ENCODE data around the gene EVX2. TPM values are rescaled to one million over a fixed set of nuclear protein-coding genes. Genes with fewer than 3 reads are reported as not detected.

EVX2 gene
- total RNA-seq, 1 donor from 2014 or later: not detected

- no peak overlapping the region for H3K27ac Mint-ChIP-seq (ENCODE audit: unreplicated experiment)
- TF ChIP-seq, protein P1, sequence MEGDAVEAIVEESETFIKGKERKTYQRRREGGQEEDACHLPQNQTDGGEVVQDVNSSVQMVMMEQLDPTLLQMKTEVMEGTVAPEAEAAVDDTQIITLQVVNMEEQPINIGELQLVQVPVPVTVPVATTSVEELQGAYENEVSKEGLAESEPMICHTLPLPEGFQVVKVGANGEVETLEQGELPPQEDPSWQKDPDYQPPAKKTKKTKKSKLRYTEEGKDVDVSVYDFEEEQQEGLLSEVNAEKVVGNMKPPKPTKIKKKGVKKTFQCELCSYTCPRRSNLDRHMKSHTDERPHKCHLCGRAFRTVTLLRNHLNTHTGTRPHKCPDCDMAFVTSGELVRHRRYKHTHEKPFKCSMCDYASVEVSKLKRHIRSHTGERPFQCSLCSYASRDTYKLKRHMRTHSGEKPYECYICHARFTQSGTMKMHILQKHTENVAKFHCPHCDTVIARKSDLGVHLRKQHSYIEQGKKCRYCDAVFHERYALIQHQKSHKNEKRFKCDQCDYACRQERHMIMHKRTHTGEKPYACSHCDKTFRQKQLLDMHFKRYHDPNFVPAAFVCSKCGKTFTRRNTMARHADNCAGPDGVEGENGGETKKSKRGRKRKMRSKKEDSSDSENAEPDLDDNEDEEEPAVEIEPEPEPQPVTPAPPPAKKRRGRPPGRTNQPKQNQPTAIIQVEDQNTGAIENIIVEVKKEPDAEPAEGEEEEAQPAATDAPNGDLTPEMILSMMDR (IDR thresholded peaks at IDR 0.05): no peak
- DNase-seq (ENCODE audit: extremely low spot score, unreplicated experiment): no peak
- no peaks in the 10 kb centered on the region for H3K9me3 Mint-ChIP-seq (ENCODE audit: unreplicated experiment)
- H3K27me3 Mint-ChIP-seq (ENCODE audit: unreplicated experiment): peaks cover 77% of the 10 kb centered on the region
- H3K4me3 Mint-ChIP-seq (ENCODE audit: unreplicated experiment): no peak overlapping the region
- H3K4me1 Mint-ChIP-seq (ENCODE audit: unreplicated experiment): peaks cover 8% of the 10 kb centered on the region
- H3K36me3 Mint-ChIP-seq (ENCODE audit: unreplicated experiment): no peaks in the 10 kb centered on the region
Observed at GRCh38 chr2:176076796-176077195, 7.0 kb downstream of the EVX2 start.

DNA sequence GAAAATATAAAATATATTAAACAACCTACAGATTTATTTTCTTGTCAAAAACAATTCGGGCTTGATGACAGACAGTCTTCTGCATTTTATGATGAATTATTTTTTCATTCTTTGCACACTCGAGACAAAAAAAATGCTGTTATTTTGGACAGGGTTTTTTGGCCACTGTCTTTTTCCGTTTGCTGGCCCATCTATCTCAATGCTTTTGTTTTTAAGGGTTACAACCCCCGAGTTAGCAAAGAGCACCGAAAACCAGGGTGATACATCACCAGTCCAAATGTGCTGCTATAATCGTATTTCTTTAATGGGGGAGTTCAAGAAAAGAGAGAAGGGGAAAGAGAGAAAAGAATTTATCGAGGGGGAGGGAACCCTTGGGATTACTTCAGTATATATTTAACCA is 7.7 kb downstream of the EVX2 start:
- Mint-ChIP-seq H3K4me1 (ENCODE audit: unreplicated experiment) (peaks cover 8% of the 10 kb centered on the region), H3K4me3 (ENCODE audit: unreplicated experiment) (no peak overlapping the region), H3K27ac (ENCODE audit: unreplicated experiment) (no peak overlapping the region), H3K27me3 (ENCODE audit: unreplicated experiment) (peaks cover 69% of the 10 kb centered on the region), H3K9me3 (ENCODE audit: unreplicated experiment) (no peaks in the 10 kb centered on the region), H3K36me3 (ENCODE audit: unreplicated experiment) (no peaks in the 10 kb centered on the region)
- TF ChIP-seq, protein P1 (IDR thresholded peaks at IDR 0.05): no peak
- DNase-seq (ENCODE audit: extremely low spot score, unreplicated experiment): no peak

GRCh38 chr2:176075481-176075880 is 8.3 kb downstream of the EVX2 start:
- Mint-ChIP-seq H3K9me3 (ENCODE audit: unreplicated experiment) (no peaks in the 10 kb centered on the region), H3K4me1 (ENCODE audit: unreplicated experiment) (peaks cover 8% of the 10 kb centered on the region), H3K27ac (ENCODE audit: unreplicated experiment) (no peak overlapping the region), H3K27me3 (ENCODE audit: unreplicated experiment) (peaks cover 64% of the 10 kb centered on the region), H3K4me3 (ENCODE audit: unreplicated experiment) (no peak overlapping the region), H3K36me3 (ENCODE audit: unreplicated experiment) (no peaks in the 10 kb centered on the region)
- no peak for DNase-seq (ENCODE audit: extremely low spot score, unreplicated experiment)
- TF ChIP-seq, protein P1 (IDR thresholded peaks at IDR 0.05): no peak

DNA sequence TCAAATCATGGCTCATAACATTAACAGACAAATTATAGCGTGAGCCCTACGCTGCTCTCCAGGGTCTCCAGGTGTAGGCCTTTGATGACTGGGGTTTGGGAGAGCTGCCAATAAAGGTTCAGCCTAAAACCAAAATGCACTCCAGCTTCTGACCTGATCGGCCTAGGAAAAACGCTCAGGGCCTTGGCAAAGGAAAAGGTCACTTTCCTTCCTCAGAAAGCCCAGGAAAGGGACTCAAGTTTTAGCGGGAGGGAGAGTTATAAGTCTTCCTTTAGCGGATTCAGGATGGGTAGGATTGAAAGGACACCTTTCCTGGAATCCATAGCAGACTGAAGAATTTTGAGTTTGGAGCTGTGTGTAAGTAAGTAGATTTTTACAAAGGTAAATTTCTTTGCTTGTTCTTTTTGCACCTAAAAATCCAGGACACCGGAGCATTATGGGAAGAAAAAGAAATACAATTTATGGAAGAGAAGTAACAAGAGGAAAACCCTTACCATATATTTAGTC is 8.8 kb downstream of the EVX2 start:
- peaks cover 64% of the 10 kb centered on the region for H3K27me3 Mint-ChIP-seq (ENCODE audit: unreplicated experiment)
- no peak for DNase-seq (ENCODE audit: extremely low spot score, unreplicated experiment)
- H3K27ac Mint-ChIP-seq (ENCODE audit: unreplicated experiment): no peak overlapping the region
- no peak overlapping the region for H3K4me3 Mint-ChIP-seq (ENCODE audit: unreplicated experiment)
- TF ChIP-seq, protein P1 (IDR thresholded peaks at IDR 0.05): no peak
- H3K36me3 Mint-ChIP-seq (ENCODE audit: unreplicated experiment): no peaks in the 10 kb centered on the region
- H3K4me1 Mint-ChIP-seq (ENCODE audit: unreplicated experiment): peaks cover 8% of the 10 kb centered on the region
- no peaks in the 10 kb centered on the region for H3K9me3 Mint-ChIP-seq (ENCODE audit: unreplicated experiment)

- H3K27me3 Mint-ChIP-seq (ENCODE audit: unreplicated experiment): peaks cover 50% of the 10 kb centered on the region
- no peak for DNase-seq (ENCODE audit: extremely low spot score, unreplicated experiment)
- no peak overlapping the region for H3K27ac Mint-ChIP-seq (ENCODE audit: unreplicated experiment)
- no peaks in the 10 kb centered on the region for H3K9me3 Mint-ChIP-seq (ENCODE audit: unreplicated experiment)
- no peaks in the 10 kb centered on the region for H3K36me3 Mint-ChIP-seq (ENCODE audit: unreplicated experiment)
- no peak overlapping the region for H3K4me3 Mint-ChIP-seq (ENCODE audit: unreplicated experiment)
- TF ChIP-seq, protein P1 (IDR thresholded peaks at IDR 0.05): no peak
- H3K4me1 Mint-ChIP-seq (ENCODE audit: unreplicated experiment): no peaks in the 10 kb centered on the region
Observed at GRCh38 chr2:176072951-176073904, 10.5 kb downstream of the EVX2 start.

Data from osteocyte (in vitro differentiated cells).